Natural killer cell treated with Interleukin-12 subunit alpha and Interleukin-12 subunit beta and Interleukin-15 and Interleukin-18, amount 100 ng/mL, for 72 hours (primary cell): ENCODE results near the gene UNC13A. TPM values are rescaled to one million over a fixed set of nuclear protein-coding genes. Genes with fewer than 3 reads are reported as not detected.
"Not testable (repeated sequence)": the region's sequence is repeated elsewhere in the genome, so short reads cannot be mapped to it uniquely, and the experiment has no call there.

ENCODE experiments used
- ATAC-seq, 2 donors: fragments of 150-1000 bp; cut with Tn5 transposase in 1 of 2; sonication (Bioruptor Pico), chemical (Tn5 transposase) in 1 of 2; 2 replicates each; pipeline ENCODE4 v1.10.0; 2021
- DNase-seq: peaks from one replicate; pipeline ENCODE4 v3.0.0; 2022; ENCODE audit warnings: low spot score
- H3K27ac Mint-ChIP-seq, 2 donors: 1 replicate in 1 of 2; 2 replicates in 1 of 2; pipeline ENCODE4 v1.8.0; 2022; ENCODE audit warnings: mixed read lengths in 2 of 2, mild to moderate bottlenecking in 1 of 2, moderate library complexity in 1 of 2
- H3K27me3 Mint-ChIP-seq, 2 donors: 1 replicate in 1 of 2; 2 replicates in 1 of 2; pipeline ENCODE4 v1.8.0; 2022; ENCODE audit warnings: mixed read lengths in 2 of 2
- H3K36me3 Mint-ChIP-seq: one replicate; pipeline ENCODE4 v1.8.0; 2022; ENCODE audit warnings: mixed read lengths
- H3K4me1 Mint-ChIP-seq, 2 donors: 1 replicate in 1 of 2; 2 replicates in 1 of 2; pipeline ENCODE4 v1.8.0; 2022; ENCODE audit warnings: low read depth in 2 of 2, mixed read lengths in 2 of 2, mild to moderate bottlenecking in 1 of 2
- H3K4me3 Mint-ChIP-seq: one replicate; pipeline ENCODE4 v1.8.0; 2022; ENCODE audit warnings: mixed read lengths
- H3K9me3 Mint-ChIP-seq: 2 replicates; pipeline ENCODE4 v1.8.0; 2022; ENCODE audit warnings: mixed read lengths
- total RNA-seq, 2 donors: library from RNA; stranded (reverse); gene quantifications; one replicate each; pipeline ENCODE4 v1.2.3, GENCODE V29; 2022

UNC13A gene
- total RNA-seq, 2 donors from 2014 or later, result not detected

DNA sequence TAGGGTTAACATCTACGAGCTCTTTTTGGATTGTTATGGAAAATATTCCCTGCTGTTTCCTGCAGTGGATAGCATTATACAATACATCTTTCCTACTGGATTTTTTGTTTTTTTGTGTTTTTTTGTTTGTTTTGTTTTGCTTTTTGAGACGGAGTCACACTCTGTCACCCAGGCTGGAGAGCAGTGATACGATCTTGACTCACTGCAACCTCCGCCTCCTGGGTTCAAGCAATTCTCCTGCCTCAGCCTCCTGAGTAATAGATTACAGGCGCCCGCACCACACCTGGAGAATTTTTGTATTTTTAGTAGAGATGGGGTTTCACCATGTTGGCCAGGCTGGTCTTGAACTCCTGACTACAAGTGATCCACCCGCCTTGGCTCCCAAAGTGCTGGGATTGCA is 102.8 kb downstream of the UNC13A start:
- not testable (repeated sequence) for DNase-seq, ATAC-seq, H3K27ac Mint-ChIP-seq, H3K4me3 Mint-ChIP-seq, H3K36me3 Mint-ChIP-seq, H3K4me1 Mint-ChIP-seq, H3K9me3 Mint-ChIP-seq
- peaks cover 3 to 12% of the 10 kb centered on the region in 2 donors for H3K27me3 Mint-ChIP-seq

DNA sequence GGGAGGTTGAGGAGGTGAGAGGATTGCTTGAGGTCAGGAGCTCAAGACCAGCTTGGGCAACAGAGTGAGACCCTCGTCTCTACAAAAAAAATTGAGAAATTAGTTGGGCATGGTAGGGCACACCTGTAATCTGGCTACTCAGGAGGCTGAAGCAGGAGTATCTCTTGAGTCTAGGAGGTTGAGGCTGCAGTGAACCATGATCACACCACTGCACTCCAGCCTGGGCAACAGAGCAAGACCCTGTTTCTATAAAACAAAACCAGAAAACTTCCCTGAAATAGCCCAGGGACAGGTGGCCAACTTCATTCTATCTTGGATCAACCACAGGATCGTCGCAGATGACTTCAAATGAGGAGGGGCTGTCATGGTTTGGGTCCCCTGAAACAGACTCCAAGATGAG is 104.0 kb downstream of the UNC13A start:
- no peaks in the 10 kb centered on the region for H3K36me3 Mint-ChIP-seq
- no peaks in the 10 kb centered on the region for H3K27me3 Mint-ChIP-seq

DNA sequence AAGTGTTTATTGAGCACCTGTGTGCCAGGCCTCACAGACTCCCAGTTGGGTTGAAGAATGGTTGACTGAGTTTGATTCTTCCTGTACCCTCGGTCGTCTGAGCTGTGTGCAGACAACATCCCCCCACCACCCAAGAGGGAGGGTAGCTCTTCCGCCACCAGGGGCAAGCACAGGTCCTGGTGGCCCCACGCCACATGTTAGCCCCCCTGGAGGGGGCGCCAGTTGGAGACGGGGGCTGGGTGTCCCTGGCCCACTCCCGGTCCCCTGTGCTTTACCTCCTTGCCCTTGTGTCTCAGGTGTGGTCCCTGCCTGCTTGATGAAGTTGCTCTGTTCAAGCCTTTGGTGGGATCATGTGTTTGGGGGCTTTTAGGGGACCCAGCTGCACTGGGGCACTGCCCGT is 105.5 kb downstream of the UNC13A start:
- DNase-seq (no peak), ATAC-seq (peak in 1 of 2 donors; percentile 6)
- H3K4me1 Mint-ChIP-seq, result peaks cover 8 to 9% of the 10 kb centered on the region in 2 donors
- H3K9me3 Mint-ChIP-seq, result no peaks in the 10 kb centered on the region
- H3K36me3 Mint-ChIP-seq, result no peaks in the 10 kb centered on the region
- no peaks in the 10 kb centered on the region for H3K27me3 Mint-ChIP-seq
- no peak overlapping the region for H3K4me3 Mint-ChIP-seq
- no peak overlapping the region for H3K27ac Mint-ChIP-seq

More for the DNA sequence above, 104.0 kb downstream of the UNC13A start:
- Mint-ChIP-seq H3K4me1 (peaks cover 8 to 9% of the 10 kb centered on the region in 2 donors), H3K27ac (no peak overlapping the region), H3K4me3 (no peak overlapping the region), H3K9me3 (no peaks in the 10 kb centered on the region)
- DNase-seq, result no peak
- no peak for ATAC-seq

DNA sequence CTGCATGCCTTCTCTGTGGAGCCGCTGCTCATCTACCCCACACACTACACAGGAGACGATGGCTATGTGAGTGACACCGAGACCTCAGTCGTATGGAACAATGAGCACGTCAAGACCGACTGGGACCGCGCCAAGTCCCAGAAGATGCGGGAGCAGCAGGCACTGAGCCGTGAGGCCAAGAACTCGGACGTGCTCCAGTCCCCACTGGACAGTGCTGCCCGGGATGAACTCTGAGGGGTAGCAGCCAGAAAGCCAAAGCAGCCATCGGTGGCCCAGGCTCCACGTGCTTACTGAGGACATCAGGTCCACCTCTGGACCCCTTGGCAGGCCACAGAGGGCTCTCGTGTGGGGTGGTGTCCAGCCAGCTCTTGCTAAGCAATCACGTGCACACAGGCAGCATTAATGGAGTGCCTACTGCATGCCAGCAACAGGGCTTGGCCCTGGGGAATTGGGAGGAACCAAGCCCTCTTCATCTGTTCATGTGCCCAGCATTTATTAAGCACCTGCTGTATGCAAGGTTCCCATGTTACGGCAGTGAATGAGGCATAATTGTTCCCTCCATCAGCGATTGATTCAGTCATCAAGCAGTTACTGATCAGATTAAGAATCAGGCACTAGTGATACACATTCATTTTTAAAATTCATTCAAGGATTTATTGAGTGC is 106.8 kb downstream of the UNC13A start:
- H3K9me3 Mint-ChIP-seq, result no peaks in the 10 kb centered on the region
- ATAC-seq (no peak), DNase-seq (no peak)
- no peak overlapping the region for H3K27ac Mint-ChIP-seq
- H3K27me3 Mint-ChIP-seq, result no peaks in the 10 kb centered on the region
- H3K4me1 Mint-ChIP-seq, result peaks cover 8 to 12% of the 10 kb centered on the region in 2 donors
- no peak overlapping the region for H3K4me3 Mint-ChIP-seq
- no peaks in the 10 kb centered on the region for H3K36me3 Mint-ChIP-seq

DNA sequence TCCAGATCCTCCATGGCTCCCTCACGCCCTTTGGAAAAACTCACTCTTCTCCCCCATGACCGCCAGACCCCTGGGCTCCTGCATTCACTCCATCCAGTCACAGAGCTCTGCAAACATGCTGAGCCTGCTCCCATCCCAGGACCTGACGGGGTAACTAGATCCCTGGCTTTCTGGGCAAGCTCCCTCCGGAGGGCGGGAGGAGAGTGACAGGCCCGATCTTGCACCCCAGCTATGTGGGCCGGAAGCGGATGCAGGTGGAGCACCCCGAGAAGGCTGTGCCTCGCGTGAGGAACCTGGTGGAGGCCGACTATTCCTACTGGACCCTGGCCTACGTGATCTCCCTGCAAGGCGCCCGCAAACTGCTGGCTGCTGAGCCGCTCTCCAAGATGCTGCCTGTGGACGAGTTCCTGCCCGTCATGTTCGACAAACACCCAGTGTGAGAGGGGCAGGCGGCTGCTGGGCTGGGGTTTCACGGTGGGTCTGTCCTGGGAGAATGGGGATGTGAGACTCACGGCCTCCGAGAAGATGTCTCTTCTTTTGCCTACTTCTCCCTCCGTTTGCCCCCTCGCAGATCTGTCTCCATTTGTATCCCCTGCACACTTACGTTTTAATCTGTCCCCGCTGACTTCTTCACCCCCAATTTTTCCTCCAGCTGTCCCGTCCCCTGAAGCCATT is 107.5 kb downstream of the UNC13A start:
- Mint-ChIP-seq H3K4me1 (peaks cover 8 to 12% of the 10 kb centered on the region in 2 donors), H3K9me3 (no peaks in the 10 kb centered on the region), H3K36me3 (no peaks in the 10 kb centered on the region), H3K27ac (no peak overlapping the region), H3K27me3 (no peaks in the 10 kb centered on the region), H3K4me3 (no peak overlapping the region)
- no peak for ATAC-seq
- DNase-seq, result no peak

DNA sequence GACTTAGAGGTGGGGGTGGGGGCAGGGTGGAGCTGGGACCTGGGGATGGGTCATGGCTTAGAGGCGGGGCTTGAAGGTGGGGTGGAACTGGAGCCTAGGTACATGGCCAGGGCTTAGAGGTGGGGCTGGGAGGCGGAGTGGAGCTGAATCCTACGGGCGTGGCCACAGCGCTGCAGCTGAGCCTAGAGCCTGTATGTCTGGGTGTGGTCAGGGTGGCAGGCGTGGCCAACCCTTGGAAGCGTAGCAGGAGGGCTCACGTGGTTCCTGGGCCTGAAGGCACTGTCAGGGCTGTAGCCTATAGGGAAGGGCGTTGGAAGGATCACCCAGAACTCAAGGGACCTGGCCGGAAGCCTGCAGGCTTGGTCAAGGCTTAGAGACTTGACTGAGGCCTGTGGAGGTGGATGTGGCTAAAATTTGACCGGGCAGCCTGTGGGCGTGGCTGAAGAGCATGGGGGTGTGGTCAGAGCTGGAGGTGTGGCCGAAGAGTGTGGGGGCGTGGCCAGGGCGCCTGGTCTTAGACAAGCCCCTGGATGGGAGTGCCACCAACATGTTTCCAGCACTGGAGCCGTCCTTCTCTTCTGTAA is 108.4 kb downstream of the UNC13A start:
- H3K27me3 Mint-ChIP-seq, result no peaks in the 10 kb centered on the region
- no peaks in the 10 kb centered on the region for H3K9me3 Mint-ChIP-seq
- no peaks in the 10 kb centered on the region for H3K36me3 Mint-ChIP-seq
- H3K27ac Mint-ChIP-seq, result no peak overlapping the region
- no peak for DNase-seq
- H3K4me1 Mint-ChIP-seq, result peaks cover 8 to 12% of the 10 kb centered on the region in 2 donors
- ATAC-seq, result peak; percentile 64 to 77
- no peak overlapping the region for H3K4me3 Mint-ChIP-seq

DNA sequence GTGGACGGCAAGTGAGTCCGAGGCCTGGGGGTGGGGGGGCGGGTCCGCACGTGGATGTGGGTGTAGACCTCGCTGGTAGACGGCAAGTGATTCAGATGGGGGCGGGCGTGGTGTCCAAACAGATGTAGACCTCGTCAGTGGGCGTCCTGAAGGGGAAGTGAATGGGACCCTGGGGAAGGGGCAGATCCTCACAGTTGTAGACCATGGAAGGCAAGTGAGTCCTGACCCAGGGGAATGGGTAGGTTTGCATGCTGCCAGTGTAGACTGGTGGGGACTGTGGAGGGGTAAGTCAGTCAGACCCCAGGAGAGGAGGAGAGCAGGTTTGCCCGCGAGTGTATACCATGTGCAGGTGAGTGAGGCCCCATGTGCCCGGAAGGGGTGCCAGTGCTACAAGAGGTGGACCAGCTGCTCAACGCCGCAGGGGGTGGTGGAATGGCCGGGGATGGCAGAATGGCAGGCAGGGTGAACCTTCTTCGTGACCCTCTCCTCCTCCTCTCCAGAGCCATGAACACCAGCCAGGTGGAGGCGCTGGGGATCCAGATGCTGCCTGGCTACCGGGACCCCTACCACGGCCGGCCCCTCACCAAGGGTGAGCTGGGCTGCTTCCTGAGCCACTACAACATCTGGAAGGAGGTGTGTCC is 110.6 kb downstream of the UNC13A start:
- ATAC-seq (no peak), DNase-seq (no peak)
- no peaks in the 10 kb centered on the region for H3K9me3 Mint-ChIP-seq
- H3K27ac Mint-ChIP-seq, result no peak overlapping the region
- no peaks in the 10 kb centered on the region for H3K27me3 Mint-ChIP-seq
- no peaks in the 10 kb centered on the region for H3K36me3 Mint-ChIP-seq
- peaks cover 8 to 12% of the 10 kb centered on the region in 2 donors for H3K4me1 Mint-ChIP-seq
- H3K4me3 Mint-ChIP-seq, result no peak overlapping the region

DNA sequence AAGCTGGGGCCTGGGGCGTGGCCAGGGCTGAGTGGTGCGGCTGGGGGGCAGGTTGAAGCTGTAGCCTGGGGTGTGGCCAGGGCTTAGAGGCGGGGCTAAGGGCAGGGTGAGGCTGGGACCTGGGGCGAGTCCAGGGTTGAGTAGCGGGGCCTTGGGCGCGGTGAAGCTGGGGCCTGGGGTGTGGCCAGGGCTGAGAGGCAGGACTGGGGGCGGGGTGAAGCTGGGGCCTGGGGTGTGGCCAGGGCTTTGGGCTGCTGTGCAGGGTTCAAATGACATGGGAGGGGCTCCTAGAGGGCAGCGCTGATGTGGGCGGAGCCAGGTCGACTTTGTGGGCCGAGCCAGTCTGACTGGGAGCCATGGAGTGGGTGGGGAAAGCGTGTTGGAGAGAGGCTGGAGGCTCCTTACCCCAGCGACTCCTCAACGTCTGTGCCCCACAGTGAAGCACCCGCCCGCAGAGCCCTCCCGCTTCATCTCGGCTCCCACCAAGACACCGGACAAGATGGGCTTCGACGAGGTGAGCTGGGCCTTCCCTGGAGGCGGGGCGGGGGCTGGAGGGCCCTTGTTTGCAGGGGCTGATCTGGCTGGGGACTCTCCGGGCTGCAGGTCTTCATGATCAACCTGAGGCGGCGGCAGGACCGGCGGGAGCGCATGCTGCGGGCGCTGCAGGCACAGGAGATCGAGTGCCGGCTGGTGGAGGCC is 111.2 kb downstream of the UNC13A start:
- H3K27ac Mint-ChIP-seq, result no peak overlapping the region
- H3K27me3 Mint-ChIP-seq, result no peaks in the 10 kb centered on the region
- H3K36me3 Mint-ChIP-seq, result no peaks in the 10 kb centered on the region
- no peak overlapping the region for H3K4me3 Mint-ChIP-seq
- ATAC-seq (peak in 1 of 2 donors; percentile 37), DNase-seq (no peak)
- no peaks in the 10 kb centered on the region for H3K9me3 Mint-ChIP-seq
- H3K4me1 Mint-ChIP-seq, result peaks cover 8 to 15% of the 10 kb centered on the region in 2 donors

DNA sequence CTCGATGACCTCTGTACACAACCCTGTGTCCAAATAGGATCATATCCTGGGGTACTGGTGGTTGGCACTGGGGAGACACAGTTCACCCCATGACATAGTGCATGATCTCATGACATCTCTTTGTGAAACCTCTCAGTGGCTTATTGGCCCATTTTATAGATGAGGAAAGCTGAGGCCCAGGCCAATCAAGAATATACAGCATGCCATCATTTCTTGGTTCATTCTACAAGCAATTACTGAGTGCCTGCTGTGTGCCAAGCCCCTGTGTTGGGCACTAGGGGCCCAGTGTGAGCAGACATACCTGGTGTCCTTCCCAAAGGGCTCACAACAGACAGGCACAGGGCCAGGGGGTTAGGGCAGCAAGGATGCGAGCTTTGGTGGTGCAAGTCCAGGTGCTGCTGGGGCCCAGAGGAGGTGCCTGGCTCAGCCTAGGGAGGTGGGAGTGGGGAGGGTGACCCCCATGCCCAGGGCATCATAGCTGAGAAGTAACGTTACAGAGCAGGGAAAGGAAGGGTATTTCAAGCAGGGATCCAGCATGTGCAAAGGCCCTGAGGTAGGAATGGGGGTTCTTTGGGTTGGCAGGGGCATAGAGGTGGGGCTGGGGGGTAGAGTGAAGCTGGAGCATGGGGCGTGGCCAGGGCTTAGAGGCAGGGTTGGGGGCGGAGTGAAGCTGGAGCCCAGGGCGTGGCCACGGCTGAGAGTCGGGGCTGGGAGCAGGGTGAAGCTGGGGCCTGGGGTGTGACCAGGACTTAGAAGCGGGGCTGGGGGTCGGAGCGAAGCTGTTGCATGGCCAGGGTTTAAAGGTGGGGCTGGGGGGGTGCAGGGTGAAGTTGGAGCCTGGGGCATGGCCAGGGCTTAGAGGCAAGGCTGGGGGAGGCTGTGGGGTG is 112.0 kb downstream of the UNC13A start:
- no peaks in the 10 kb centered on the region for H3K27me3 Mint-ChIP-seq
- H3K4me3 Mint-ChIP-seq, result no peak overlapping the region
- peaks cover 8 to 15% of the 10 kb centered on the region in 2 donors for H3K4me1 Mint-ChIP-seq
- H3K9me3 Mint-ChIP-seq, result no peaks in the 10 kb centered on the region
- no peaks in the 10 kb centered on the region for H3K36me3 Mint-ChIP-seq
- ATAC-seq (no peak), DNase-seq (no peak)
- no peak overlapping the region for H3K27ac Mint-ChIP-seq

DNA sequence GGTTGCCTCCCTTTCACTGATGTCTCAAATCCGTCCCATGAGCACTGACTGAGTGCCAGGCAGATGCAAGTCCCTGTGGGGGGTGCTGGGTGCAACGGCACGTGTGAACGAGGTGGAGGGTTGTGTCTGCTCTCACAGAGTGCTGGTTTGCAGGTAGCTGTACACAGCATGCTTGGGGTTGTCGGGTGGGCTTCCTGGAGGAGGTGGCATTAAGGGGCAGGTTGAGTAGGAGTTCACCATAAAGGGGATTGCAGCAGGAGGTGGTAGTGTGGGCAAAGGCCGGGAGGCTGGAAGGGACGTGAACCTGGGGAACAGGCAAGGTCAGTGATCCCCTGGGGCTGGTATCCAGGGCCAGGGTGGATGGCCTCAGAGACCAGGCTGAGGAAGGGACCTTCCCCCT is 115.5 kb downstream of the UNC13A start:
- Mint-ChIP-seq H3K27me3 (no peaks in the 10 kb centered on the region), H3K9me3 (no peaks in the 10 kb centered on the region), H3K4me3 (no peak overlapping the region), H3K4me1 (peaks cover 0 to 5% of the 10 kb centered on the region in 2 donors), H3K36me3 (no peaks in the 10 kb centered on the region), H3K27ac (no peak overlapping the region)
- ATAC-seq (no peak), DNase-seq (no peak)

DNA sequence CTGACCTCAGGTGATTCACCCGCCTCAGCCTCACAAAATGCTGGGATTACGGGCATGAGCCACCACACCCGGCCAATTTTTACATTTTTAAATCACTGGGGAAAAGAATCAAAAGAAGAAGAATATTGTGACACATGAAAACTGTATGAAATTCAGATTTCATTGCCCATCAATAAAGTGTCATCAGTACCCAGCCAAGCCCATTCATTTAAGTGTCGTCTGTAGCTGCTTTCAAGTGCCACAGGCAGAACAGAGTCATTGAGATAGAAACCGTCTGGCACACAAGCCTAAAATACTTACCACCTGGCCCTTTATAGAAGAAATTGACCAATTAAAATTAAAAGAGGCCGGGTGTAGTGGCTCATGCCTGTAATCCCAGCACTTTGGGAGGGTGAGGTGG is 117.4 kb downstream of the UNC13A start:
- Mint-ChIP-seq H3K9me3 (no peaks in the 10 kb centered on the region), H3K27me3 (no peaks in the 10 kb centered on the region), H3K4me3 (no peak overlapping the region), H3K4me1 (peaks cover 0 to 3% of the 10 kb centered on the region in 2 donors), H3K27ac (no peak overlapping the region), H3K36me3 (no peaks in the 10 kb centered on the region)
- no peak for DNase-seq
- no peak for ATAC-seq

DNA sequence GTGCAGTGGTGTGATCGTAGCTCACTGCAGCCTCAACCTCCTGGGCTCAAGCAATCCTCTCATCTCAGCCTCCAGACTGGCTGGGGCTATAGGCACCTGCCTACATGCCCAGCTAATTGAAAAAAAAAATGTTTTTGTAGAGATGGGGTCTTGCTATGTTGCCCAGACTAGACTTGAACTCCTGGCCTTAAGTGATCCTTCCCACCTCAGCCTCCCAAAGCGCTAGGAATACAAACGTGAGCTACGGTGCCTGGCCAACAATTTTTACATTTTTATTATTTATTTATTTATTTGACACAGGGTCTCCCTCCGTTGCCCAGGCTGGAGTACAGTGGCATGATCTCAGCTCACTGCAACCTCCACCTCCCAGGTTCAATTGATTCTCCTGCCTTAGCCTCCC is 117.9 kb downstream of the UNC13A start:
- not testable (repeated sequence) for H3K36me3 Mint-ChIP-seq

DNA sequence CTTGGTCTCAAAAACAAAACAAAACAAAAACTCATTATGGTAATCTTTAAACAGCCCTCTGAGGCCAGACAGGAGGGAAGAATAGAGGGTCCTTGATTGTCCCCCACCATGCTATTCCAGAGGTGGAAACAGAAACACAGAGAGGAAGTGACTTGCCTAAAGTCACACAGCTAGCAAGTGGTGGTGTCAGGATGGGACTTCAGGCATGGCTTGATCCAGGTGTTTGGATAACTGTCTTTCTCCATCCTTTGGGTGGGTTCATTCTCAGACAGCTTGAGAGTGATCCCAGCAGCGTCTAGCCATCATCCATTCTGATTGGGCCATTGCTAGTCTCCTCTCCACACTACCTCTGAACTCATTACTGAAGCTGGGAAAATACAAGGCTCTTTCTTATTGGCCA is 120.2 kb downstream of the UNC13A start:
- no peaks in the 10 kb centered on the region for H3K9me3 Mint-ChIP-seq
- ATAC-seq (no peak), DNase-seq (no peak)
- H3K27ac Mint-ChIP-seq, result no peak overlapping the region
- H3K27me3 Mint-ChIP-seq, result no peaks in the 10 kb centered on the region
- peaks cover 0 to 5% of the 10 kb centered on the region in 2 donors for H3K4me1 Mint-ChIP-seq
- H3K4me3 Mint-ChIP-seq, result no peak overlapping the region
- peaks cover 4% of the 10 kb centered on the region for H3K36me3 Mint-ChIP-seq

More for the DNA sequence above, 117.9 kb downstream of the UNC13A start:
- H3K27ac Mint-ChIP-seq, ATAC-seq, H3K4me1 Mint-ChIP-seq, H3K4me3 Mint-ChIP-seq, H3K9me3 Mint-ChIP-seq, H3K27me3 Mint-ChIP-seq, DNase-seq: not testable (repeated sequence)
